ENCODE measurements around the gene NACAD.

DNA sequence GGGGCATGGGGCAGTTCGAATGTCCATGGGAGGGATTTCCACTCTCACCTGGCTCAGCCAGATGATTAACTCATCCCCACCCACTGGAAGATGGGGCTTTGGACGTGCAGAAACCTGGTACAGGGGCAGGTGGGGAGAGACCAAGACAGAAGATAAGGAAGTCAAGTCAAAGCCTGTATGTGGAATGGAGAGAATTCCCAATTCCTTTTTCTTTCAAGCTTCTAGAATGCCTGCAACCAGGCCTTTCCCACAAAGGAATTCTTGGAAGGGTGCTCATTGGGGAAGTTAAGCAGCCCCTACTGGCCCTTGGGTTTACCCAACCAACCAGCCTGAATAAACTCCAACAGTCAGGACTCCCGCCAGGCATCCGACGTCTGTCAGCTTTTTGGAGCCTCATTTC lies 49.7 kb downstream of the NACAD start:
- TF ChIP-seq, protein P1, sequence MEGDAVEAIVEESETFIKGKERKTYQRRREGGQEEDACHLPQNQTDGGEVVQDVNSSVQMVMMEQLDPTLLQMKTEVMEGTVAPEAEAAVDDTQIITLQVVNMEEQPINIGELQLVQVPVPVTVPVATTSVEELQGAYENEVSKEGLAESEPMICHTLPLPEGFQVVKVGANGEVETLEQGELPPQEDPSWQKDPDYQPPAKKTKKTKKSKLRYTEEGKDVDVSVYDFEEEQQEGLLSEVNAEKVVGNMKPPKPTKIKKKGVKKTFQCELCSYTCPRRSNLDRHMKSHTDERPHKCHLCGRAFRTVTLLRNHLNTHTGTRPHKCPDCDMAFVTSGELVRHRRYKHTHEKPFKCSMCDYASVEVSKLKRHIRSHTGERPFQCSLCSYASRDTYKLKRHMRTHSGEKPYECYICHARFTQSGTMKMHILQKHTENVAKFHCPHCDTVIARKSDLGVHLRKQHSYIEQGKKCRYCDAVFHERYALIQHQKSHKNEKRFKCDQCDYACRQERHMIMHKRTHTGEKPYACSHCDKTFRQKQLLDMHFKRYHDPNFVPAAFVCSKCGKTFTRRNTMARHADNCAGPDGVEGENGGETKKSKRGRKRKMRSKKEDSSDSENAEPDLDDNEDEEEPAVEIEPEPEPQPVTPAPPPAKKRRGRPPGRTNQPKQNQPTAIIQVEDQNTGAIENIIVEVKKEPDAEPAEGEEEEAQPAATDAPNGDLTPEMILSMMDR (IDR thresholded peaks at IDR 0.05; ENCODE audit: low read length) = no peak
- TF ChIP-seq EZH2 (IDR thresholded peaks at IDR 0.05; ENCODE audit: borderline replicate concordance, low read length) = no peak

All from OCI-LY1 (cell line).